GM12801 (cell line): Measurements from ENCODE around the gene ARL6IP4.

Experiments used
- TF ChIP-seq, protein P1 (sequence below): IDR thresholded peaks from one replicate; pipeline ENCODE4 v1.5.1; 2011; ENCODE audit warnings: control low read depth; ENCODE audit not compliant: insufficient read length; ENCODE audit errors: extremely low read depth

ARL6IP4 gene

GRCh38 chr12:122988036-122988435, 7.6 kb downstream of the ARL6IP4 start:
- TF ChIP-seq, protein P1, sequence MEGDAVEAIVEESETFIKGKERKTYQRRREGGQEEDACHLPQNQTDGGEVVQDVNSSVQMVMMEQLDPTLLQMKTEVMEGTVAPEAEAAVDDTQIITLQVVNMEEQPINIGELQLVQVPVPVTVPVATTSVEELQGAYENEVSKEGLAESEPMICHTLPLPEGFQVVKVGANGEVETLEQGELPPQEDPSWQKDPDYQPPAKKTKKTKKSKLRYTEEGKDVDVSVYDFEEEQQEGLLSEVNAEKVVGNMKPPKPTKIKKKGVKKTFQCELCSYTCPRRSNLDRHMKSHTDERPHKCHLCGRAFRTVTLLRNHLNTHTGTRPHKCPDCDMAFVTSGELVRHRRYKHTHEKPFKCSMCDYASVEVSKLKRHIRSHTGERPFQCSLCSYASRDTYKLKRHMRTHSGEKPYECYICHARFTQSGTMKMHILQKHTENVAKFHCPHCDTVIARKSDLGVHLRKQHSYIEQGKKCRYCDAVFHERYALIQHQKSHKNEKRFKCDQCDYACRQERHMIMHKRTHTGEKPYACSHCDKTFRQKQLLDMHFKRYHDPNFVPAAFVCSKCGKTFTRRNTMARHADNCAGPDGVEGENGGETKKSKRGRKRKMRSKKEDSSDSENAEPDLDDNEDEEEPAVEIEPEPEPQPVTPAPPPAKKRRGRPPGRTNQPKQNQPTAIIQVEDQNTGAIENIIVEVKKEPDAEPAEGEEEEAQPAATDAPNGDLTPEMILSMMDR = no peak

- TF ChIP-seq, protein P1 = no peak
Observed at GRCh38 chr12:122988612-122989212, 8.2 kb downstream of the ARL6IP4 start.

DNA sequence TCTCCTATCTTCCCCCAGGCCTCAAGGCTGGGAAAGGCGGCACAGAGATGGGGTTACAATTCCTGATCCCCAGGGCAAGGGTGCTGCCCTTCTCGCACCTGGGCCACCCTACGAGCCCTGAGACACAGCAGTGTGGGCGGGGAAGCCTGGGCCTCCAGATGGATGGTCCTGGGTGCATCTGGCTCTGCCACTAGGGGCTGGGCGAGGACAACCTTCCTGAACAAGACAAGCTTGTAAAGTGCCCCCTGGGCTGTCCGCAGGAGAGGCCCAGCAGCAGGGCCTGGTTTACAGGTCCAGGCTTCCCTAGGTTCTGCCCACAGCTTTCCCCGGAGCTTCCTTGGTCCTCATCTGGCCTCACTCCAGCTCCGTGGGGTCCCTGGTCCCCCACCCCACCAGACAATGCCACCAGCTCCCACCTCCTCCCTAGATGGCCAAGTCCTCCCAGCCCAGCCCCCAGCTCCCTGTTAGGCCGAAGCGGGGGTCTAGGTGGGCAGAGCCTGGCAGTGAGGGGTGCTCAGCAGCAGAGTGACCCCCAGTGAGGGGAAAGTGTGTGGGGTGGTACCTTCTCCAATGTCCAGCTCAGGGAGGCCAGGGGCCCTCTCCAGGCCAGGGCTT, 8.9 kb downstream of the ARL6IP4 start:
- TF ChIP-seq, protein P1 = no peak

DNA sequence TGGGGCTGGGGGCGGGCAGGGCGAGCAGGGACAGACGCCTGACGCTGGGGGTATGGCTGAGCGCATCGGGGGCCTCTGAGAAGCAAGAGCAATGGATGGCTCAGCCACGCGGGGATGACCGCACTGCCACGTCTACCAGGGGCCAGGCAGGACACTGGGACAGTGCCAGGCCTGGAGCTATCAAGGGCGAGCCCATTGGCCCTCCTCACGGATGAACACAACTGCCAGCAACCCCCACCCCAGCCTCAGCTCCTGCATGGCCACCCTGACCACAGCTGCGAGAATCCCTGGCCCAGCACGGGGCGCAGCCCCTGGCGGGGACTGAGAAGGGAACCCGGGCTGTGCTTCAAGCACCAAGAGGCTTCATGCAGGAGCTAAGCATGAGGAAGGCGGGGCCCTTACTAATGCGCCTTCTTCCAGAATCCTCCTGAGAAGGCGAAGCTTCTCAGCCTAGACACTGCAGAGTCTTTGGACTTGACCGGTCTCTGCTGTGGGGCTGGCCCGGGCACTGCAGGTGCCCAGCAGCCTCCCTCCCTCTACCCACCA, 9.5 kb downstream of the ARL6IP4 start:
- TF ChIP-seq, protein P1 = no peak

GRCh38 chr12:122990561-122990960, 10.1 kb downstream of the ARL6IP4 start:
- TF ChIP-seq, protein P1 = no peak

GRCh38 chr12:122990961-122991622, 10.6 kb downstream of the ARL6IP4 start:
- TF ChIP-seq, protein P1 = no peak

DNA sequence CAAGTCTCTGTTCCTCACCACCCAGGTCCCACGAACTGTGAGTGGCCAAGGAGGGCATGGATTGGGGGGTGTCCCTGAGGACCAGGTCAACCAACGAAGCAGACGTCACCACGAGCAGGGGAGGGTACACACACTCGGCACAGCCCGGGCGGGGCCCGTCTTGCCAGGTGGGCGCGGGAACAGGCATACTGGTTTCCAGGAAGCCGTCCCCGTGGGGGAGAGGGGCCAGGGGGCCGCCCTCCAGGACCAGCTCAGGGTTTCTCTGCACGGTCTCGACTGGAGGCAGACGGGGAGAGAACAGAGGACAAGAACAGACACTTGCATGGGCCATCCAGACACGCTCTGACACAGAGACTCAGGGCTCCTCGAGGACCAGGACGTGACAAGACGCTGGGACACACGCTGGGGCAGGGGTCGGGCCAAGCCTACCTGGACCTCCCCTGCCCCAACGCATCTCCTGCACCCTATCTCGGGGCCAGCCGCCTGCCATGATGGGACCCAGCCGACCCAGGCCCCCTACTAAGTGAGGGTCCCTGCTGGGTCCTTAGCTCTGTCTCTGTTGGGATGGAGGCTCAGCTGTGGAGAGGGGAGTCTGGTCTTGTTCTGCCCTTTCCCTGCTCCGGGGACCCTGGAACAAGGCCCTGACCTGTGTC, 11.3 kb downstream of the ARL6IP4 start:
- TF ChIP-seq, protein P1 = no peak
